IPS DF 4.7 (cell line): ENCODE measurements around the gene CFAP210.

ENCODE experiments used
- DNase-seq: peaks from one replicate; pipeline ENCODE4 v3.0.0-alpha.2; 2013; ENCODE audit warnings: low spot score; ENCODE audit errors: extremely low read depth

Gene CFAP210

GRCh38 chr2:169673921-169674320 is 20.3 kb downstream of the CFAP210 start:
- no peak for DNase-seq

- DNase-seq, result no peak
Measured at GRCh38 chr2:169673106-169673505, 21.1 kb downstream of the CFAP210 start.

GRCh38 chr2:169672406-169672805 is 21.8 kb downstream of the CFAP210 start:
- DNase-seq, result no peak

GRCh38 chr2:169670937-169671336 is 23.3 kb downstream of the CFAP210 start:
- no peak for DNase-seq

GRCh38 chr2:169670215-169670651 is 24.0 kb downstream of the CFAP210 start:
- no peak for DNase-seq

- DNase-seq, result no peak
Measured at GRCh38 chr2:169667583-169667982, 26.6 kb downstream of the CFAP210 start.

GRCh38 chr2:169664978-169665930 is 29.0 kb downstream of the CFAP210 start:
- DNase-seq, result no peak

GRCh38 chr2:169664600-169664977 is 29.6 kb downstream of the CFAP210 start:
- no peak for DNase-seq

- no peak for DNase-seq
Measured at GRCh38 chr2:169663247-169663646, 31.0 kb downstream of the CFAP210 start.

- no peak for DNase-seq
Measured at GRCh38 chr2:169662744-169663143, 31.5 kb downstream of the CFAP210 start.

GRCh38 chr2:169661265-169661664 is 32.9 kb downstream of the CFAP210 start:
- DNase-seq, result no peak

GRCh38 chr2:169659320-169659719 is 34.9 kb downstream of the CFAP210 start:
- DNase-seq, result no peak

GRCh38 chr2:169658877-169659276 is 35.3 kb downstream of the CFAP210 start:
- DNase-seq, result no peak

- DNase-seq, result no peak
Measured at GRCh38 chr2:169656164-169656563, 38.0 kb downstream of the CFAP210 start.

- no peak for DNase-seq
Measured at GRCh38 chr2:169653636-169654035, 40.6 kb downstream of the CFAP210 start.

- DNase-seq, result no peak
Measured at GRCh38 chr2:169649278-169649677, 44.9 kb downstream of the CFAP210 start.

GRCh38 chr2:169647496-169647895 is 46.7 kb downstream of the CFAP210 start:
- no peak for DNase-seq

- no peak for DNase-seq
Measured at GRCh38 chr2:169644173-169644572, 50.0 kb downstream of the CFAP210 start.

- no peak for DNase-seq
Measured at GRCh38 chr2:169641464-169641863, 52.7 kb downstream of the CFAP210 start.

- no peak for DNase-seq
Measured at GRCh38 chr2:169640104-169640503, 54.1 kb downstream of the CFAP210 start.

GRCh38 chr2:169637620-169638019 is 56.6 kb downstream of the CFAP210 start:
- no peak for DNase-seq

GRCh38 chr2:169636440-169637097 is 57.6 kb downstream of the CFAP210 start:
- no peak for DNase-seq

GRCh38 chr2:169625781-169626180 is 68.4 kb downstream of the CFAP210 start:
- DNase-seq, result no peak
